Measurements from ENCODE around the gene NPY4R2. TPM values are rescaled to one million over a fixed set of nuclear protein-coding genes. Genes with fewer than 3 reads are reported as not detected.
"Not testable (repeated sequence)": the region's sequence is repeated elsewhere in the genome, so short reads cannot be mapped to it uniquely, and the experiment has no call there.

The NPY4R2 gene
- total RNA-seq, 5 donors from 2014 or later (not counting 1 experiment from before 2014, with no cell fraction given): not detected

GRCh38 chr10:47962785-47963184 lies 44.3 kb downstream of the NPY4R2 start:
- H3K4me1 ChIP-seq (ENCODE audit: control insufficient read depth in 1 of 2, extremely low read depth in 1 of 2, insufficient read depth in 2 of 2, low read length in 2 of 2); H3K4me3 ChIP-seq (ENCODE audit: control insufficient read depth in 1 of 2, extremely low read depth in 1 of 2, low read length in 1 of 2); H3K4me1 Mint-ChIP-seq; H3K9me3 Mint-ChIP-seq; DNase-seq; H3K27me3 ChIP-seq (replicated peaks in 1 of 2; ENCODE audit: control insufficient read depth in 2 of 2, extremely low read depth in 1 of 2, insufficient read depth in 2 of 2, low read length in 1 of 2); H3K27ac Mint-ChIP-seq; H3K27me3 Mint-ChIP-seq; H3K36me3 Mint-ChIP-seq; ATAC-seq (replicated peaks in 1 of 4); CTCF ChIA-PET; H3K4me3 Mint-ChIP-seq; H3K27ac ChIP-seq (ENCODE audit: low read length); H3K9me3 ChIP-seq; H3K36me3 ChIP-seq (ENCODE audit: control insufficient read depth in 2 of 2, extremely low read depth in 1 of 2, insufficient read depth in 1 of 2, low read length in 1 of 2); POLR2A ChIA-PET: not testable (repeated sequence)
- no CpG with 5 or more reads among the region's 5 CpGs for whole genome bisulfite sequencing (ENCODE audit: insufficient coverage)

GRCh38 chr10:47964280-47965063 lies 46.0 kb downstream of the NPY4R2 start:
- H3K36me3 ChIP-seq (ENCODE audit: control insufficient read depth in 2 of 2, extremely low read depth in 1 of 2, insufficient read depth in 1 of 2, low read length in 1 of 2); H3K27ac Mint-ChIP-seq; H3K4me3 Mint-ChIP-seq; POLR2A ChIA-PET; H3K4me1 ChIP-seq (ENCODE audit: control insufficient read depth in 1 of 2, extremely low read depth in 1 of 2, insufficient read depth in 2 of 2, low read length in 2 of 2); H3K36me3 Mint-ChIP-seq; H3K27me3 ChIP-seq (replicated peaks in 1 of 2; ENCODE audit: control insufficient read depth in 2 of 2, extremely low read depth in 1 of 2, insufficient read depth in 2 of 2, low read length in 1 of 2); ATAC-seq (replicated peaks in 1 of 4); H3K4me3 ChIP-seq (ENCODE audit: control insufficient read depth in 1 of 2, extremely low read depth in 1 of 2, low read length in 1 of 2); DNase-seq; H3K27me3 Mint-ChIP-seq; CTCF ChIA-PET; H3K9me3 Mint-ChIP-seq; H3K27ac ChIP-seq (ENCODE audit: low read length); H3K9me3 ChIP-seq; H3K4me1 Mint-ChIP-seq: not testable (repeated sequence)
- no CpG with 5 or more reads among the region's 14 CpGs for WGBS (ENCODE audit: insufficient coverage)

GRCh38 chr10:47968988-47969387 lies 50.5 kb downstream of the NPY4R2 start:
- H3K27me3 ChIP-seq (replicated peaks in 1 of 2; ENCODE audit: control insufficient read depth in 2 of 2, extremely low read depth in 1 of 2, insufficient read depth in 2 of 2, low read length in 1 of 2); H3K27me3 Mint-ChIP-seq; CTCF ChIA-PET; H3K27ac ChIP-seq (ENCODE audit: low read length); H3K4me3 ChIP-seq (ENCODE audit: control insufficient read depth in 1 of 2, extremely low read depth in 1 of 2, low read length in 1 of 2); POLR2A ChIA-PET; H3K4me1 ChIP-seq (ENCODE audit: control insufficient read depth in 1 of 2, extremely low read depth in 1 of 2, insufficient read depth in 2 of 2, low read length in 2 of 2); ATAC-seq (replicated peaks in 1 of 4); H3K36me3 ChIP-seq (ENCODE audit: control insufficient read depth in 2 of 2, extremely low read depth in 1 of 2, insufficient read depth in 1 of 2, low read length in 1 of 2); H3K4me1 Mint-ChIP-seq; DNase-seq; H3K4me3 Mint-ChIP-seq; H3K9me3 ChIP-seq; H3K9me3 Mint-ChIP-seq; H3K36me3 Mint-ChIP-seq; H3K27ac Mint-ChIP-seq: not testable (repeated sequence)
- WGBS (ENCODE audit: insufficient coverage): no CpG with 5 or more reads among the region's 6 CpGs

GRCh38 chr10:47970047-47970446 lies 51.6 kb downstream of the NPY4R2 start:
- H3K27ac Mint-ChIP-seq; H3K9me3 ChIP-seq; H3K27ac ChIP-seq (ENCODE audit: low read length); H3K4me3 Mint-ChIP-seq; H3K4me3 ChIP-seq (ENCODE audit: control insufficient read depth in 1 of 2, extremely low read depth in 1 of 2, low read length in 1 of 2); DNase-seq; H3K4me1 Mint-ChIP-seq; H3K36me3 Mint-ChIP-seq; H3K4me1 ChIP-seq (ENCODE audit: control insufficient read depth in 1 of 2, extremely low read depth in 1 of 2, insufficient read depth in 2 of 2, low read length in 2 of 2); H3K36me3 ChIP-seq (ENCODE audit: control insufficient read depth in 2 of 2, extremely low read depth in 1 of 2, insufficient read depth in 1 of 2, low read length in 1 of 2); CTCF ChIA-PET; H3K27me3 Mint-ChIP-seq; POLR2A ChIA-PET; H3K9me3 Mint-ChIP-seq; H3K27me3 ChIP-seq (replicated peaks in 1 of 2; ENCODE audit: control insufficient read depth in 2 of 2, extremely low read depth in 1 of 2, insufficient read depth in 2 of 2, low read length in 1 of 2): not testable (repeated sequence)
- ATAC-seq (replicated peaks in 1 of 4): peak in 1 of 4 experiments; percentile 13
- no CpG with 5 or more reads among the region's 3 CpGs for WGBS (ENCODE audit: insufficient coverage)

GRCh38 chr10:47971598-47971997 lies 53.1 kb downstream of the NPY4R2 start:
- H3K9me3 Mint-ChIP-seq; H3K4me1 Mint-ChIP-seq; CTCF ChIA-PET; H3K9me3 ChIP-seq; H3K4me1 ChIP-seq (ENCODE audit: control insufficient read depth in 1 of 2, extremely low read depth in 1 of 2, insufficient read depth in 2 of 2, low read length in 2 of 2); H3K36me3 ChIP-seq (ENCODE audit: control insufficient read depth in 2 of 2, extremely low read depth in 1 of 2, insufficient read depth in 1 of 2, low read length in 1 of 2); H3K4me3 ChIP-seq (ENCODE audit: control insufficient read depth in 1 of 2, extremely low read depth in 1 of 2, low read length in 1 of 2); H3K27ac ChIP-seq (ENCODE audit: low read length); H3K27ac Mint-ChIP-seq; DNase-seq; H3K27me3 Mint-ChIP-seq; H3K36me3 Mint-ChIP-seq; ATAC-seq (replicated peaks in 1 of 4); H3K4me3 Mint-ChIP-seq; H3K27me3 ChIP-seq (replicated peaks in 1 of 2; ENCODE audit: control insufficient read depth in 2 of 2, extremely low read depth in 1 of 2, insufficient read depth in 2 of 2, low read length in 1 of 2); POLR2A ChIA-PET: not testable (repeated sequence)
- no CpG with 5 or more reads among the region's 5 CpGs for WGBS (ENCODE audit: insufficient coverage)

- H3K27ac Mint-ChIP-seq; ATAC-seq (replicated peaks in 1 of 4); H3K4me1 Mint-ChIP-seq; CTCF ChIA-PET; H3K27me3 ChIP-seq (replicated peaks in 1 of 2; ENCODE audit: control insufficient read depth in 2 of 2, extremely low read depth in 1 of 2, insufficient read depth in 2 of 2, low read length in 1 of 2); H3K9me3 ChIP-seq; H3K27me3 Mint-ChIP-seq; H3K4me3 Mint-ChIP-seq; DNase-seq; H3K36me3 Mint-ChIP-seq; H3K4me3 ChIP-seq (ENCODE audit: control insufficient read depth in 1 of 2, extremely low read depth in 1 of 2, low read length in 1 of 2); H3K27ac ChIP-seq (ENCODE audit: low read length); H3K4me1 ChIP-seq (ENCODE audit: control insufficient read depth in 1 of 2, extremely low read depth in 1 of 2, insufficient read depth in 2 of 2, low read length in 2 of 2); H3K36me3 ChIP-seq (ENCODE audit: control insufficient read depth in 2 of 2, extremely low read depth in 1 of 2, insufficient read depth in 1 of 2, low read length in 1 of 2); POLR2A ChIA-PET; H3K9me3 Mint-ChIP-seq: not testable (repeated sequence)
- WGBS (ENCODE audit: insufficient coverage): no CpG with 5 or more reads among the region's 2 CpGs
These were observed 53.6 kb downstream of the NPY4R2 start for GRCh38 chr10:47972077-47972476.
